Measurements from ENCODE around the gene RRBP1. TPM values are rescaled to one million over a fixed set of nuclear protein-coding genes. Genes with fewer than 3 reads are reported as not detected.

RRBP1 gene
- total RNA-seq, 1 donor from 2014 or later, result 101 TPM

DNA sequence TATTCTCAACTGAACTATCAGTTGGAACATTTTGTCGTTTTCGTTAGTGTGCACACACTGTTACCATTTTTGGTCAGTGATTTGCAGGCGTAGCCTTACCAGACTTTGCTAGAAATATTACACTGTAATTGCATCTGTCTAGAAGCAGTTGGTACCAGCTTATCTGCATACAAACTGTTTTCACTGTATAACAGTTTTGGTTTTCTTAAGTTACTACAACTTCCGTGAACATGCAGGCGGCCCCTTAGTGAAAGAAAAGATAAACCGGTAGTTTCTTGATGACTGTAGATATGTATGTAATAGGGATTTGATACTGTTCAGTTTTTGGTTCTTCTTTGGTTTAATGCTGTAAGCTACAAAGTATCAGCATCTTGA lies 110.9 kb downstream of the RRBP1 start:
- no peaks in the 10 kb centered on the region for H3K9me3 ChIP-seq
- H3K4me3 ChIP-seq, result peak overlapping the region; percentile 93 to 99
- peaks cover 7 to 35% of the 10 kb centered on the region in 2 donors for H3K4me1 ChIP-seq
- H3K27me3 ChIP-seq, result no peaks in the 10 kb centered on the region
- peak overlapping the region; percentile 98 to 100 for H3K27ac ChIP-seq
- H3K36me3 ChIP-seq, result peaks cover 3 to 11% of the 10 kb centered on the region in 2 donors
- DNase-seq (ENCODE audit: low spot score in 2 of 2), result no peak
- intact Hi-C loops (cut with DNase I), result loop anchor here (2.0 kb wide), 2 partner anchors 18 to 42 kb away; no protein-coding TSS in a partner anchor
- TF ChIP-seq, protein P1, sequence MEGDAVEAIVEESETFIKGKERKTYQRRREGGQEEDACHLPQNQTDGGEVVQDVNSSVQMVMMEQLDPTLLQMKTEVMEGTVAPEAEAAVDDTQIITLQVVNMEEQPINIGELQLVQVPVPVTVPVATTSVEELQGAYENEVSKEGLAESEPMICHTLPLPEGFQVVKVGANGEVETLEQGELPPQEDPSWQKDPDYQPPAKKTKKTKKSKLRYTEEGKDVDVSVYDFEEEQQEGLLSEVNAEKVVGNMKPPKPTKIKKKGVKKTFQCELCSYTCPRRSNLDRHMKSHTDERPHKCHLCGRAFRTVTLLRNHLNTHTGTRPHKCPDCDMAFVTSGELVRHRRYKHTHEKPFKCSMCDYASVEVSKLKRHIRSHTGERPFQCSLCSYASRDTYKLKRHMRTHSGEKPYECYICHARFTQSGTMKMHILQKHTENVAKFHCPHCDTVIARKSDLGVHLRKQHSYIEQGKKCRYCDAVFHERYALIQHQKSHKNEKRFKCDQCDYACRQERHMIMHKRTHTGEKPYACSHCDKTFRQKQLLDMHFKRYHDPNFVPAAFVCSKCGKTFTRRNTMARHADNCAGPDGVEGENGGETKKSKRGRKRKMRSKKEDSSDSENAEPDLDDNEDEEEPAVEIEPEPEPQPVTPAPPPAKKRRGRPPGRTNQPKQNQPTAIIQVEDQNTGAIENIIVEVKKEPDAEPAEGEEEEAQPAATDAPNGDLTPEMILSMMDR (IDR thresholded peaks at IDR 0.05), result no peak

DNA sequence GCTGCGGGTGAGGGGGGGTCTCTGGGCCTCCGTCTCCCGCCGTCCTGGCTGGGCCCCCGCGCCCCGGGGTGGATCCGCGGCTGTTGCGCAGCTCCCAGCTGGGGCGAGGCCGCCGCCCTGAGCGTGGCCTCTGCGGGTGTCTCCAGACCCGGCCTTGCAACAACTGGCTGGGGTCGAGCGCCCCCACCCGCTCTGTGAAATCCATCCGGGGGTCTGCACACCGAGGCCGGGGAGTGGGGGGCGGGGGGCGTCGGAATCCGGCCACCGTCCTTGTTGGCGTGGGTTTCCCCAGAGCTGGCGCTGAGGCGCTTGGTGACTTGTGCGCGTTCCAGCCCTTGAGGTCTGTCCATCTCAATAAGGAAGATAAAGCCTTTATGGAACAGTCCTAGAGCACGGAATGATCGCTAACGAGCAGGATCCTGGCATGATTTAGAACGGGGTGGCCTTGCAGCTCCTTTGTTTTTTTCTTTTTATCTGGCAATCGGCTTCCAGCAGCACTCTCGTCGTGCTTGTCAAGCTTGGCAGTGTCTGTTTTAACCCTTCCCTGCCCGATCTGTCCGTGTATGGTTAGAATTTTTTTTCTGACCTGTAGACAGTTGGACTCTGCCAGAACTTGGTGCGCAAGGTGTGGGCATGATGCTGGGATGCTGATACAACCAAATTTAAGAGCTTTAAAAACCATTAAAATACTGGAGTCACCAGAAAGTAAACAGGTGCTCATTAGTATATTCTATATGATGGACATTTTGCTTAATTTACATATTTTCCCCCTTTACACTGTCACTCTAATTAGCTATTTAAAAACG lies 111.5 kb downstream of the RRBP1 start:
- Histone ChIP-seq H3K36me3 (peaks cover 3 to 11% of the 10 kb centered on the region in 2 donors), H3K9me3 (no peaks in the 10 kb centered on the region), H3K27ac (peak overlapping the region; percentile 98 to 100), H3K27me3 (no peaks in the 10 kb centered on the region), H3K4me1 (peaks cover 7 to 34% of the 10 kb centered on the region in 2 donors), H3K4me3 (peak overlapping the region; percentile 93 to 99)
- TF ChIP-seq, protein P1 (IDR thresholded peaks at IDR 0.05), result peak in 1 of 3 experiments; percentile 13
- DNase-seq (ENCODE audit: low spot score in 2 of 2), result peak in 1 of 2 donors; percentile 78
- intact Hi-C loops (cut with DNase I), result loop anchor here (2.0 kb wide), 2 partner anchors 18 to 42 kb away; no protein-coding TSS in a partner anchor

DNA sequence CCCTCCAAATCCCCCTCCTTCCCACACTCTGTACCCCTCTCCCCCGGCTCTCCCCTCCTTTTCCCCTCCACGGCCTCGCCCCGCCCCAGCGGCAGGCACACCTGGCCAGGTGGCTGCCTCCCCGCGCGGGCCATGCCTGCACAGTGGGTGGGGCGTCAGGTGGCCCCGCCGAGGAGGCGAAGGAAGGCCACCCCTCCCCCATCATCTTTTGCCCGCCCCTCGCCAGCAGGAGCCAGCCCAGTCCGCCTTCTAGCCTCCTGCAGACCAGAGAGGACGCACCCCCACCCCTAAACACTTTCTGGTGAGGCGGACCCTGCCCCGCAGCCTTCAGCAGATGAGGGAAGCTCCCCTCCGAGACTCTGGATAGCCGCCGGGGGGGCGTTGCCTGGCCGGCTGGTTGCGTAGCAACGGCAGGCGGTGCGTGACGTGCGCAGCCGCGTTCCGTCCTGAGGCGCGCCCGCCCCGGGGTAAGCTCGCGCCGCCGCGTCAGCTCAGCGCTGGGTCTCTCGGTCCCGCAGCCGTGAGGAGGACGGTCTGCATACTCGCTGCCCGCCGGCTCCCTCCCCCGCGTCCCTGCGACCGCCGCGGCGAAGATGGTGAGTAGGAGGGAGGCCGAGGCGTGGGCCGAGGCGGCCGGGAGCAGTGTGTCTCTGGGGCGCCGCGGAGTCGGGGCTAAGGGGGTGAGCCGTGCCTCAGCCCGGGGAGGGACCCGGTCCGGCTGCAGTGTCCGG lies 112.3 kb downstream of the RRBP1 start, which contains the start of gene DSTN:
DSTN (plus strand) TSS at position 460 of the 731 bp plus-strand sequence; CDS start at position 594, 134 bp downstream.
- peak within 1 kb of the TSS; percentile 93 to 99 for H3K4me3 ChIP-seq
- no peaks in the 10 kb centered on the region for H3K9me3 ChIP-seq
- DNase-seq (ENCODE audit: low spot score in 2 of 2), result peak; percentile 76 to 97
- peaks cover 11 to 34% of the 10 kb centered on the region in 2 donors for H3K4me1 ChIP-seq
- H3K27ac ChIP-seq, result peak within 1 kb of the TSS; percentile 98 to 100
- no peaks in the 10 kb centered on the region for H3K27me3 ChIP-seq
- TF ChIP-seq, protein P1 (IDR thresholded peaks at IDR 0.05), result no peak
- intact Hi-C loops (cut with DNase I), result loop anchor here (1.0 to 5.0 kb wide), 5 partner anchors 11 to 273 kb away; no protein-coding TSS in a partner anchor
- peaks cover 3 to 4% of the 10 kb centered on the region in 2 donors for H3K36me3 ChIP-seq

DNA sequence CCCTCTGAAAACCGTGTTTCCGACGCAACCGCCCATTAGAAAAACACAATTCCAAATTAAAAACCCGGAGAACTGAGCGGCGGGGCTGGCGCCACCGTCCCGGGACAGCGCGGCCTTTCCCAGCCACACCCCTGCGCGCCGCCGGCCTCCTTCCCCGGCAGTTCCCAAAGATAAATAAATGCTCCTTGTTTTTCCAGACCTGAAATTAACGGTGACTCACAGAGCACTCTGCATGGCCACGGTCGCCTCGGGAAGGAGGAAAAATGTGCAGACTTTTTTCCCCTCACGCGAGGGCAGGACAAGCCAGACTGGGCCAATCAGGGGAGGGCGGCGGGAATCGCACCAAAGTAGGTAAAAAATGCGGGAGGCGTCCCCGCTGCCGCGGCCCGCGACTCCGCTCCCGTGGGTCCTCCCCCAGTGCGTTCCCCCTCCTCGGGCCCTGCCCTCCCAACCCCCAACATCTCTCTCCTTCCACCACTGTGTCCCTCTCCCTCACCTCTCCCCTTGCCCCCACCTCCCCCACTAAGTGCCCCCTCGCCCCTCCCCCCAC lies 113.0 kb downstream of the RRBP1 start:
- H3K27me3 ChIP-seq, result no peaks in the 10 kb centered on the region
- peak overlapping the region; percentile 93 to 99 for H3K4me3 ChIP-seq
- TF ChIP-seq, protein P1 (IDR thresholded peaks at IDR 0.05), result no peak
- H3K4me1 ChIP-seq, result peaks cover 13 to 37% of the 10 kb centered on the region in 2 donors
- peak; percentile 78 to 98 for DNase-seq (ENCODE audit: low spot score in 2 of 2)
- peak overlapping the region; percentile 98 to 100 for H3K27ac ChIP-seq
- H3K36me3 ChIP-seq, result peaks cover 0 to 3% of the 10 kb centered on the region in 2 donors
- H3K9me3 ChIP-seq, result no peaks in the 10 kb centered on the region
- intact Hi-C loops (cut with DNase I), result loop anchor here (1.0 to 5.0 kb wide), 3 partner anchors 11 to 273 kb away; no protein-coding TSS in a partner anchor
